Ascending aorta (tissue), 2 donors: ENCODE data around the gene ACAA2. TPM values are rescaled to one million over a fixed set of nuclear protein-coding genes. Genes with fewer than 3 reads are reported as not detected.

ENCODE experiments used
- DNase-seq, 2 donors: peaks; one replicate each; pipeline ENCODE4 v3.0.0-alpha.2; 2019; ENCODE audit warnings: low spot score in 2 of 2
- H3K27ac ChIP-seq, 2 donors: fragments of 200-600 bp; sonication (generic); one replicate each; pipeline ENCODE4 v1.5.1; 2016 to 2017; ENCODE audit warnings: mild to moderate bottlenecking in 1 of 2
- H3K27me3 ChIP-seq: fragments of 200-600 bp; sonication (generic); one replicate; pipeline ENCODE4 v1.5.1; 2017
- H3K36me3 ChIP-seq, 2 donors: fragments of 200-600 bp; sonication (generic); one replicate each; pipeline ENCODE4 v1.5.1; 2016
- H3K4me1 ChIP-seq, 2 donors: fragments of 200-600 bp; sonication (generic); one replicate each; pipeline ENCODE4 v1.5.1; 2016 to 2017; ENCODE audit warnings: mild to moderate bottlenecking in 1 of 2
- H3K4me3 ChIP-seq, 2 donors: fragments of 200-600 bp; sonication (generic); one replicate each; pipeline ENCODE4 v1.5.1; 2016 to 2017; ENCODE audit warnings: mild to moderate bottlenecking in 1 of 2
- H3K9me3 ChIP-seq, 2 donors: fragments of 200-600 bp; sonication (generic); one replicate each; pipeline ENCODE4 v1.5.1; 2016
- CTCF ChIP-seq, 3 experiments: fragments of 200-600 bp in 2 of 3; fragments of 450-650 bp in 1 of 3; sonication (generic) in 2 of 3; IDR thresholded peaks; one replicate each; pipeline ENCODE4 v1.5.1; 2016 to 2019; ENCODE audit warnings: antibody characterized with exemption in 3 of 3, mild to moderate bottlenecking in 1 of 3, moderate library complexity in 1 of 3
- intact Hi-C: fragments of 100-400 bp; cut with DNase I; formaldehyde crosslinking; loops from one replicate; pipeline ENCODE4 v1.15.1; 2023
- total RNA-seq: library from RNA; depleted of rRNA; stranded (reverse); fragments of >200 nt; gene quantifications from one replicate; pipeline ENCODE4 v1.1.0, GENCODE V29; 2016

The ACAA2 gene
- total RNA-seq, 1 donor from 2014 or later: 33.4 TPM

- TF ChIP-seq CTCF (IDR thresholded peaks at IDR 0.05): no peak
- intact Hi-C loops: no loop called here
- no peak for DNase-seq
Measured at GRCh38 chr18:49755489-49755888, 57.8 kb downstream of the ACAA2 start.

GRCh38 chr18:49754866-49755265 lies 58.5 kb downstream of the ACAA2 start:
- Histone ChIP-seq H3K4me3 (no peak overlapping the region), H3K27ac (no peak overlapping the region), H3K4me1 (no peaks in the 10 kb centered on the region), H3K27me3 (no peaks in the 10 kb centered on the region), H3K9me3 (no peaks in the 10 kb centered on the region), H3K36me3 (no peaks in the 10 kb centered on the region)
- no peak for DNase-seq
- intact Hi-C loops: no loop called here
- TF ChIP-seq CTCF (IDR thresholded peaks at IDR 0.05): no peak

More at GRCh38 chr18:49755489-49755888, 57.8 kb downstream of the ACAA2 start:
- H3K27ac ChIP-seq: no peak overlapping the region
- no peaks in the 10 kb centered on the region for H3K36me3 ChIP-seq
- no peaks in the 10 kb centered on the region for H3K9me3 ChIP-seq
- no peaks in the 10 kb centered on the region for H3K27me3 ChIP-seq
- H3K4me3 ChIP-seq: no peak overlapping the region
- H3K4me1 ChIP-seq: no peaks in the 10 kb centered on the region

DNA sequence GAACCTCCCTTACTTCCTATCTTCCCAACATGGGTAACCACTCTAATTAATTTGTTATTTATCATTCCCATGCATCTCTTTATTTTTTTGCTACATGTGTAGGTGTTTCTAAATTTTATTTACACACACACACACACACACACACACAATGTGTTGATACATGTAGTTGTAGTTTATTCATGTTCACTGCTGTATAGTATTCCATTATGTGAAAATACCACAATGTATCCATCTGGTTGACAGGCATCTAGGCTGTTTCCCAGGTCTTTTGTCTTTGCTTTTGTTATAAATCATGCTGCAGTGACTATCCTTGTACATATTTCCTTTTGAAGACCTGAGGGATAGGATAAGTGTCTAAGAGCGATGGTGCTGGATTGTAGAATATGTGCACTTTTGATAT lies 59.7 kb downstream of the ACAA2 start:
- intact Hi-C loops: no loop called here
- Histone ChIP-seq H3K9me3 (no peaks in the 10 kb centered on the region), H3K4me1 (no peaks in the 10 kb centered on the region), H3K36me3 (no peaks in the 10 kb centered on the region), H3K27ac (no peak overlapping the region), H3K4me3 (no peak overlapping the region), H3K27me3 (no peaks in the 10 kb centered on the region)
- no peak for DNase-seq
- TF ChIP-seq CTCF (IDR thresholded peaks at IDR 0.05): no peak

GRCh38 chr18:49752095-49752457 lies 61.3 kb downstream of the ACAA2 start:
- Histone ChIP-seq H3K9me3 (no peaks in the 10 kb centered on the region), H3K4me1 (no peaks in the 10 kb centered on the region), H3K36me3 (no peaks in the 10 kb centered on the region), H3K27me3 (no peaks in the 10 kb centered on the region), H3K27ac (no peak overlapping the region), H3K4me3 (no peak overlapping the region)
- intact Hi-C loops: no loop called here
- TF ChIP-seq CTCF (IDR thresholded peaks at IDR 0.05): no peak
- DNase-seq: no peak

GRCh38 chr18:49751427-49752094 lies 61.8 kb downstream of the ACAA2 start:
- intact Hi-C loops: no loop called here
- no peak for DNase-seq
- Histone ChIP-seq H3K27ac (no peak overlapping the region), H3K4me1 (no peaks in the 10 kb centered on the region), H3K4me3 (no peak overlapping the region), H3K36me3 (no peaks in the 10 kb centered on the region), H3K27me3 (no peaks in the 10 kb centered on the region), H3K9me3 (no peaks in the 10 kb centered on the region)
- no peak for TF ChIP-seq CTCF (IDR thresholded peaks at IDR 0.05)

- intact Hi-C loops: no loop called here
- Histone ChIP-seq H3K4me1 (no peaks in the 10 kb centered on the region), H3K27me3 (no peaks in the 10 kb centered on the region), H3K36me3 (no peaks in the 10 kb centered on the region), H3K4me3 (no peak overlapping the region), H3K9me3 (no peaks in the 10 kb centered on the region), H3K27ac (no peak overlapping the region)
- no peak for TF ChIP-seq CTCF (IDR thresholded peaks at IDR 0.05)
- DNase-seq: peak in 1 of 2 donors; percentile 11
Measured at GRCh38 chr18:49749563-49749962, 63.8 kb downstream of the ACAA2 start.
